H1 (cell line): Measurements from ENCODE around the gene TM2D1. TPM values are rescaled to one million over a fixed set of nuclear protein-coding genes. Genes with fewer than 3 reads are reported as not detected.
"Not testable (repeated sequence)": the region's sequence is repeated elsewhere in the genome, so short reads cannot be mapped to it uniquely, and the experiment has no call there.

ENCODE experiments used
- CTCF ChIA-PET: fragments of 300-600 bp; sonication (Branson Sonifier 250); formaldehyde crosslinking; loops from one replicate; lab custom pipeline; 2021; ENCODE audit not compliant: partially characterized antibody; lab: Charles Lee
- POLR2A ChIA-PET: fragments of 300-600 bp; sonication (Branson Sonifier 250); formaldehyde crosslinking; loops from one replicate; lab custom pipeline; 2021; ENCODE audit warnings: inconsistent platforms; ENCODE audit not compliant: partially characterized antibody; lab: Charles Lee
- DNase-seq, 2 experiments: peaks; one replicate each; pipeline versions ENCODE4 v3.0.0 to v3.0.0-alpha.2; 2010 to 2022; ENCODE audit warnings: low spot score in 2 of 2, low read depth in 1 of 2, mixed read lengths in 1 of 2
- FAIRE-seq: peaks from 2 replicates; lab custom pipeline; 2011; peaks lifted over from hg19 to GRCh38; lab: Jason Lieb, UNC
- H2AFZ ChIP-seq: 2 replicates; pipeline ENCODE4 v1.8.1; 2012; ENCODE audit warnings: low read length, inconsistent platforms
- H2AK5ac ChIP-seq: 2 replicates; pipeline ENCODE4 v1.6.1; 2013; ENCODE audit warnings: low read depth, low read length
- H2BK120ac ChIP-seq: replicated peaks from 2 replicates; pipeline ENCODE3; 2013; ENCODE audit warnings: low read depth, low read length, inconsistent platforms
- H2BK12ac ChIP-seq: 2 replicates; pipeline ENCODE4 v1.6.1; 2013; ENCODE audit warnings: low read depth, low read length
- H2BK15ac ChIP-seq: 2 replicates; pipeline ENCODE4 v1.6.1; 2013; ENCODE audit warnings: low read length
- H2BK20ac ChIP-seq: 2 replicates; pipeline ENCODE4 v1.6.1; 2013; ENCODE audit warnings: low read length
- H2BK5ac ChIP-seq: 2 replicates; pipeline ENCODE4 v1.6.1; 2013; ENCODE audit warnings: low read depth, low read length
- H3K14ac ChIP-seq: 2 replicates; pipeline ENCODE4 v1.6.1; 2013; ENCODE audit warnings: inconsistent platforms; ENCODE audit not compliant: insufficient read length
- H3K18ac ChIP-seq: 2 replicates; pipeline ENCODE4 v1.6.1; 2013; ENCODE audit warnings: low read length; ENCODE audit errors: extremely low read depth
- H3K23ac ChIP-seq: 2 replicates; pipeline ENCODE4 v1.6.1; 2013; ENCODE audit warnings: inconsistent platforms; ENCODE audit not compliant: insufficient read length
- H3K23me2 ChIP-seq: 2 replicates; pipeline ENCODE4 v1.6.1; 2013; ENCODE audit warnings: low read depth, low read length
- H3K27ac ChIP-seq: 2 replicates; pipeline ENCODE4 v1.6.1; 2011; ENCODE audit warnings: low read depth, low read length, inconsistent platforms
- H3K27me3 ChIP-seq, 4 experiments: replicated peaks in 1 of 4; 1 replicate in 1 of 4; 2 replicates in 3 of 4; pipeline versions ENCODE4 v1.6.1 to v1.8.1; 2011 to 2013; ENCODE audit warnings: low read length in 3 of 4, mild to moderate bottlenecking in 3 of 4, inconsistent platforms in 2 of 4, mixed read lengths in 2 of 4, moderate library complexity in 1 of 4; ENCODE audit not compliant: control insufficient read depth in 3 of 4, insufficient read depth in 3 of 4; ENCODE audit errors: extremely low read depth in 1 of 4
- H3K36me3 ChIP-seq, 4 experiments: 2 replicates each; pipeline versions ENCODE4 v1.6.1 to v1.8.1; 2011 to 2013; ENCODE audit warnings: mild to moderate bottlenecking in 4 of 4, low read length in 3 of 4, moderate library complexity in 2 of 4, control low read depth in 1 of 4, inconsistent platforms in 1 of 4; ENCODE audit not compliant: insufficient read depth in 4 of 4, control insufficient read depth in 2 of 4
- H3K4ac ChIP-seq: replicated peaks from 2 replicates; pipeline ENCODE3; 2013; ENCODE audit warnings: low read length, low read depth, mixed read lengths, inconsistent platforms; ENCODE audit not compliant: insufficient read length
- H3K4me1 ChIP-seq, 4 experiments: replicated peaks in 1 of 4; 1 replicate in 1 of 4; 2 replicates in 3 of 4; pipeline versions ENCODE4 v1.6.1 to v1.8.1; 2011 to 2013; ENCODE audit warnings: low read length in 3 of 4, inconsistent platforms in 2 of 4, mixed read lengths in 1 of 4; ENCODE audit not compliant: insufficient read depth in 4 of 4, control insufficient read depth in 3 of 4
- H3K4me2 ChIP-seq, 2 experiments: 2 replicates each; pipeline versions ENCODE4 v1.6.1 to v1.8.1; 2011 to 2013; ENCODE audit warnings: low read depth in 2 of 2, low read length in 2 of 2, control low read depth in 1 of 2, inconsistent platforms in 1 of 2, mild to moderate bottlenecking in 1 of 2; ENCODE audit not compliant: insufficient read depth in 1 of 2
- H3K4me3 ChIP-seq, 4 experiments: fragments of 200-600, 300-600 bp in 1 of 4; sonication (generic), shearing (Covaris generic), sonication (Bioruptor Twin) in 1 of 4; 2 replicates each; pipeline versions ENCODE4 v1.5.1 to v1.8.1; 2011 to 2016; ENCODE audit warnings: low read length in 4 of 4, low read depth in 3 of 4, control low read depth in 2 of 4, inconsistent platforms in 2 of 4, mild to moderate bottlenecking in 2 of 4, mixed read lengths in 1 of 4, moderate library complexity in 1 of 4; ENCODE audit not compliant: insufficient read depth in 2 of 4; ENCODE audit errors: extremely low read depth in 1 of 4
- H3K56ac ChIP-seq: replicated peaks from 2 replicates; pipeline ENCODE3; 2013; ENCODE audit warnings: low read depth, mild to moderate bottlenecking, mixed read lengths, low read length, inconsistent platforms; ENCODE audit not compliant: insufficient read length
- H3K79me1 ChIP-seq: 2 replicates; pipeline ENCODE4 v1.6.1; 2013; ENCODE audit warnings: low read depth, low read length, control low read depth
- H3K79me2 ChIP-seq, 2 experiments: 2 replicates each; pipeline versions ENCODE4 v1.6.1 to v1.8.1; 2012 to 2013; ENCODE audit warnings: low read length in 2 of 2, mild to moderate bottlenecking in 2 of 2, inconsistent platforms in 1 of 2; ENCODE audit not compliant: insufficient read depth in 2 of 2, control insufficient read depth in 1 of 2
- H3K9ac ChIP-seq, 4 experiments: replicated peaks in 1 of 4; 1 replicate in 1 of 4; 2 replicates in 3 of 4; pipeline versions ENCODE4 v1.6.1 to v1.8.1; 2011 to 2013; ENCODE audit warnings: low read depth in 3 of 4, low read length in 3 of 4, control low read depth in 2 of 4, mild to moderate bottlenecking in 2 of 4, moderate library complexity in 2 of 4, inconsistent platforms in 1 of 4; ENCODE audit errors: extremely low read depth in 1 of 4
- H3K9me3 ChIP-seq, 2 experiments: 2 replicates each; pipeline versions ENCODE4 v1.6.1 to v1.8.1; 2012 to 2013; ENCODE audit warnings: mild to moderate bottlenecking in 2 of 2, moderate library complexity in 2 of 2, control low read depth in 1 of 2, inconsistent platforms in 1 of 2, low read depth in 1 of 2, low read length in 1 of 2, mixed read lengths in 1 of 2; ENCODE audit not compliant: insufficient read depth in 2 of 2
- H4K20me1 ChIP-seq, 2 experiments: replicated peaks in 1 of 2; 2 replicates each; pipeline versions ENCODE3 to v1.8.1; 2011 to 2013; ENCODE audit warnings: inconsistent platforms in 2 of 2, low read length in 2 of 2, mild to moderate bottlenecking in 1 of 2; ENCODE audit not compliant: insufficient read depth in 2 of 2, control insufficient read depth in 1 of 2
- H4K5ac ChIP-seq: 2 replicates; pipeline ENCODE4 v1.6.1; 2013; ENCODE audit warnings: low read length, low read depth, mixed read lengths, inconsistent platforms; ENCODE audit not compliant: insufficient read length
- H4K8ac ChIP-seq: 2 replicates; pipeline ENCODE4 v1.8.0; 2013; ENCODE audit warnings: mild to moderate bottlenecking, moderate library complexity, low read length, inconsistent platforms; ENCODE audit not compliant: insufficient read depth; ENCODE audit errors: extremely low read depth
- H4K91ac ChIP-seq: replicated peaks from 2 replicates; pipeline ENCODE3; 2013; ENCODE audit warnings: low read length, mixed read lengths, inconsistent platforms; ENCODE audit not compliant: insufficient read length
- RFX5 ChIP-seq: IDR thresholded peaks from 2 replicates; pipeline ENCODE4 v1.6.1; 2011; ENCODE audit warnings: low read depth, low read length, improper control_type of control experiment, borderline replicate concordance
- WGBS, 2 experiments: shearing (Covaris generic) in 1 of 2; methylation state at CpG; one replicate each; pipeline versions ENCODE4 v1.1.6 to v1.1.7; 2013 to 2015; ENCODE audit warnings: low lambda C conversion rate in 2 of 2, mixed read lengths in 2 of 2, inconsistent platforms in 1 of 2, low coverage in 1 of 2, missing lambda C conversion rate in 1 of 2; ENCODE audit not compliant: insufficient replicate concordance in 2 of 2, insufficient coverage in 1 of 2, insufficient read length in 1 of 2; ENCODE audit errors: extremely low coverage in 1 of 2, missing lambda C conversion rate in 1 of 2; 5-methylcytosine and 5-hydroxymethylcytosine counted together
- polyA plus RNA-seq, 7 experiments: library from polyadenylated mRNA; depleted of rRNA in 3 of 7; stranded (reverse) in 5 of 7; unstranded in 2 of 7; fragments of >200 nt in 5 of 7; fragments of 200-250 nt in 2 of 7; gene quantifications; 1 replicate in 5 of 7; 2 replicates in 1 of 7; 4 replicates in 1 of 7; pipeline versions ENCODE4 v1.2.1 to v1.2.3, GENCODE V29; 2011 to 2013; ENCODE audit warnings: missing spikeins in 2 of 7, mixed read lengths in 2 of 7
- total RNA-seq: library from RNA; stranded (reverse); fragmentation: NEBNext Ultra II Directional; extraction: Animal tissue kit (Norgen Biotek cat#: 25700); gene quantifications from 2 replicates; pipeline ENCODE4 v1.2.1, GENCODE V29; 2021

The TM2D1 gene
- total and polyA plus RNA-seq, 2 of the 8 experiments (the other 6 are each of a cell fraction or from before 2014, with no cell fraction given): 17.7 to 20.5 TPM

DNA sequence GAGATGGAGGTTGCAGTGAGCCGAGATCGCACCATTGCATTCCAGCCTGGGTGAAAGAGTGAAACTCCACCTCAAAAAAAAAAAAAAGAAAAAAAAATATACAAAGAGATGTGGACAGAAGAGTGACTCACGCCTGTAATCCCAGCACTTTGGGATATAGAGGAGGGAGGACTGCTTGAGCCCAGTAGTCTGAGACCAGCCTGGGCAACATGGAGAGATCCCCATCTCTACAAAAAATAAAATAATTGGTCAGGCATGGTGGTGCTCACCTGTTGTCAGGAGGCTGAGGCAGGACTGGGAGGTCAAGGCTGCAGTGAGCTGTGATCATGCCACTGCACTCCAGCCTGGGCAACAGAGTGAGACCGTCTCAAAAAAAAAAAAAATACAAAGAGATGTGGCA lies 13.7 kb downstream of the TM2D1 start:
- H3K4ac ChIP-seq, H3K9me3 ChIP-seq, CTCF ChIA-PET, H2AFZ ChIP-seq, FAIRE-seq, H2BK120ac ChIP-seq, H2BK5ac ChIP-seq, H4K5ac ChIP-seq, DNase-seq, H3K27ac ChIP-seq, H4K8ac ChIP-seq, H3K4me2 ChIP-seq, H2BK12ac ChIP-seq, H2BK15ac ChIP-seq, H3K56ac ChIP-seq, H3K23ac ChIP-seq, H4K20me1 ChIP-seq, H2AK5ac ChIP-seq, H3K79me1 ChIP-seq, H3K27me3 ChIP-seq, H3K18ac ChIP-seq, H3K14ac ChIP-seq, H3K4me3 ChIP-seq, H3K23me2 ChIP-seq, H3K9ac ChIP-seq, H4K91ac ChIP-seq, H3K79me2 ChIP-seq, H2BK20ac ChIP-seq, H3K4me1 ChIP-seq: not testable (repeated sequence)
- peaks cover 0 to 29% (median 9%) of the 10 kb centered on the region in 4 experiments; a peak in 6 of 8 replicates for H3K36me3 ChIP-seq
- POLR2A ChIA-PET: interaction anchor here (0.6 kb wide), 1 partner anchor 913 kb away, joined by 3 read pairs; no protein-coding TSS in a partner anchor
- 95% methylated on average over 4 of the region's 4 CpGs; no CpG with 5 or more reads in 1 of the 2 experiments for WGBS, 2 experiments
- TF ChIP-seq RFX5: peak; percentile 64; the same call in 1 of the 2 replicates
